GM15510 (cell line): ENCODE results near the gene PARD3.

Experiments used
- POLR2A ChIP-seq: IDR thresholded peaks from 3 replicates; pipeline ENCODE4 v1.6.1; 2011; ENCODE audit warnings: borderline replicate concordance; ENCODE audit not compliant: insufficient read length; ENCODE audit errors: extremely low read depth

The PARD3 gene

DNA sequence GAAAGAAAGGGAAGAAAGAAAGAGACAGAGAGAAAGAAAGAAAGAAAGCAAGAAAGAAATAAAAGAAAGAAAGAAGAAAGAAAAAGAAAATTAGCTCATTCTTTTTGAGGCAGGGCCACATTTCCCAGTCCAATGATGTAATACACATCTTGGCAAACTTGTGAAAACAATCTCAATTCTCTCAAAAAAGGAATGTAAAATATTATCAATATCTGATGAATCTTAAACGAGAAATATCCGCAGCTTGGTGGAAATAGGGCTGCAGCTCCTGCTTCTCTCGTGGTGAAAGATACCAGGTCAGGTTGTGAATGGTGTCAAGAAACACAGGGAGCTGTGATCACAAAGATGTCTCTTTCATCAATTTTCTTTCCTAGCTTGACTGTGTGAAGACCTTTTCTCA lies 741.0 kb downstream of the PARD3 start:
- TF ChIP-seq POLR2A, result no peak

GRCh38 chr10:34063592-34063991 lies 751.5 kb downstream of the PARD3 start:
- no peak for TF ChIP-seq POLR2A

DNA sequence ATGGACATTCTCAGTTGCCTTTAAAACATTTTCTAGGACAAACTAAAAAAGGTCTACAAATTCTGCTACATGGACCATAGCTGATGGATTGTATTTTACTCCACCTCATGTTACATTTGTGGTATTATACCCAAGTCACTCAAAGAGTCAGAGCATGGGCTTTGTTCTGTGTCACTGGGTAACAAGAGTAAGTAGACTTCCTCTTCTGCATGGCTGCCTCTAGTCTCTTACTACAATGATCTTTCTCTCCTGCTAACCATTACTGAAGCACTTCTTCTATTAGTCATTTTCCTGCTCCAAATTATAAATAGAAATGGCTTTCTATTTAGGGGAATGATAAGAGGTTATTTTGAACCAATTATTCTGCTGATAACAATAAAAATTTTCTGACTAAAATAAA lies 753.3 kb downstream of the PARD3 start:
- TF ChIP-seq POLR2A, result no peak
